Peyer's patch (tissue), 4 donors: ENCODE results near the gene ATP9A.

Experiments used
- CTCF ChIP-seq, 6 experiments: fragments of 450-650 bp in 4 of 6; fragments of 200-600 bp in 2 of 6; sonication (generic) in 1 of 6; IDR thresholded peaks; one replicate each; pipeline ENCODE4 v1.5.1; 2017 to 2019; ENCODE audit warnings: antibody characterized with exemption in 6 of 6, mild to moderate bottlenecking in 3 of 6, moderate library complexity in 1 of 6
- POLR2A ChIP-seq, 2 donors: fragments of 450-650 bp; IDR thresholded peaks; one replicate each; pipeline ENCODE4 v1.5.1; 2017; ENCODE audit warnings: antibody characterized with exemption in 2 of 2, mild to moderate bottlenecking in 2 of 2, moderate library complexity in 2 of 2

- TF ChIP-seq CTCF (IDR thresholded peaks at IDR 0.05) (no peak), POLR2A (IDR thresholded peaks at IDR 0.05) (no peak)
Observed at GRCh38 chr20:51613580-51613979, 154.6 kb downstream of the ATP9A start.
